Stimulated activated CD4-positive, alpha-beta T cell treated with anti-CD3 and anti-CD28 coated beads, Interleukin-2, amount 100 ng/mL, for 48 hours (primary cell): ENCODE data around the gene DPM1.
"Not testable (repeated sequence)": the region's sequence is repeated elsewhere in the genome, so short reads cannot be mapped to it uniquely, and the experiment has no call there.

Experiments
- DNase-seq, 2 donors: peaks; one replicate each; pipeline ENCODE4 v3.0.0-alpha.2; 2020

DPM1 gene

GRCh38 chr20:50978533-50978932 lies 20.2 kb upstream of the DPM1 start:
- not testable (repeated sequence) for DNase-seq

DNA sequence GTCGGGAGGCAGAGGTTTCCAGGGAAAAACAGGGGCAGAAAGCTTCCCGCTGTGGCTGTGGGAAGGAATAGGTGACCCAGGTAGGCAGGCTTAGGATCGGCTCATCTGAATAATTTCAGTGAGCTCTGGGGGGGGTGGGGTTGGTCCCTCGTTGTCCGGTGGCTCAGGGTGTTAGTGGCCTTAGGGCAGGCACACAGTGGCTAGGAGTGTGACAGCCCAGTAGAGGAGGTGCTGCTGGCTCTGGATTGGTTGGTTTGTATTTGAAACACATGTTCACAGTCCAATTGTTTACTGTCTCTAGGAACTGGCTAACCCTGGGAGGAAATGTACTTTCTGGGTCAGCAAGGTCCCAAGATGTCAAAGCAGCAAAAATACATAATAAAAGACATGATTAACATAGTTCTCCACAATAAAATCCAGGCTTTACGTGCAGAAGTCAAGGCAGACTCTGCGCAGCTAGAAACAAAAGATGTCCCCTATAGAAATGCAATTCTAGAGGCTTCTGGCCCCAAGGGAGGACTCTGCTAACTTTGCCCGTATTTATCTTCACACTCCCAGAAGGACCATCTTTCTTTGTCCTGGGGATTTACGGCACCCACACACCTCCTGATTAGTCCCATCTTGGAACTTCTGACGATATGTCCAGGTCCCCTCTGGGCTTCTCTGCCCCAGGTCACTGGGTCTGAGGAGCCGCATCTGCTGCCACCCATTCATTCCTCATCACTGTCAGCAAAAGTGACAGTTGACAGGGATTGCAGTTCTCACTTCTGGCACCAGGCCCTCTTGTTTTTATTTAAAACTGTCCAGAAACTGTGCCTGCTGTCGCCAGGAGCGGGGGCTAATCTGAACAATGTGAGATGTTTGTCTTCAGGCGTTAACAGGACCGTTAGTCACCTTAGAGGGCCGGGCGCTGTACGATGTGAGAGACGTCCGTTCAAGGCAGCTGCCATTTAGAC lies 19.0 kb upstream of the DPM1 start:
- DNase-seq: no peak

GRCh38 chr20:50975701-50976330 lies 17.5 kb upstream of the DPM1 start:
- no peak for DNase-seq

DNA sequence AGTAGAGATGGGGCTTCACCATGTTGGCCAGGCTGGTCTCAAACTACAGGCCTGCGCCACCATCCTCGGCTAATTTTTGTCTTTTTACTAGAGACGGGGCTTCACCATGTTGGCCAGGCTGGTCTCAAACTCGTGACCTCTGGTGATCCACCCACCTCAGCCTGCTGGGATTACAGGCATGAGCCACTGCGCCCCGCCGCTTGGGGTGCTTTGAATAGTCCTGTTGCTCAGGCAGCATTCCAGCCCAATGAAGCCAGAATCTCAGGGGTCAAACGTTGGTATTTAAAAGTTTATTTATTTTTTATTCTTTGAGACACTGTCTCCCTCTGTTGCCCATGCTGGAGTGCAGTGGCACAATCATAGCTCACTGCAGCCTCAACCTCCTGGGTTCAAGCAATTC lies 11.6 kb upstream of the DPM1 start:
- DNase-seq: no peak

GRCh38 chr20:50969435-50969834 lies 11.1 kb upstream of the DPM1 start:
- no peak for DNase-seq

GRCh38 chr20:50968289-50968688 lies 10.0 kb upstream of the DPM1 start:
- no peak for DNase-seq

- DNase-seq: no peak
These were observed 9.3 kb upstream of the DPM1 start for GRCh38 chr20:50967586-50967985.

GRCh38 chr20:50959543-50960126 lies 1.3 kb upstream of the DPM1 start:
- DNase-seq: no peak

DNA sequence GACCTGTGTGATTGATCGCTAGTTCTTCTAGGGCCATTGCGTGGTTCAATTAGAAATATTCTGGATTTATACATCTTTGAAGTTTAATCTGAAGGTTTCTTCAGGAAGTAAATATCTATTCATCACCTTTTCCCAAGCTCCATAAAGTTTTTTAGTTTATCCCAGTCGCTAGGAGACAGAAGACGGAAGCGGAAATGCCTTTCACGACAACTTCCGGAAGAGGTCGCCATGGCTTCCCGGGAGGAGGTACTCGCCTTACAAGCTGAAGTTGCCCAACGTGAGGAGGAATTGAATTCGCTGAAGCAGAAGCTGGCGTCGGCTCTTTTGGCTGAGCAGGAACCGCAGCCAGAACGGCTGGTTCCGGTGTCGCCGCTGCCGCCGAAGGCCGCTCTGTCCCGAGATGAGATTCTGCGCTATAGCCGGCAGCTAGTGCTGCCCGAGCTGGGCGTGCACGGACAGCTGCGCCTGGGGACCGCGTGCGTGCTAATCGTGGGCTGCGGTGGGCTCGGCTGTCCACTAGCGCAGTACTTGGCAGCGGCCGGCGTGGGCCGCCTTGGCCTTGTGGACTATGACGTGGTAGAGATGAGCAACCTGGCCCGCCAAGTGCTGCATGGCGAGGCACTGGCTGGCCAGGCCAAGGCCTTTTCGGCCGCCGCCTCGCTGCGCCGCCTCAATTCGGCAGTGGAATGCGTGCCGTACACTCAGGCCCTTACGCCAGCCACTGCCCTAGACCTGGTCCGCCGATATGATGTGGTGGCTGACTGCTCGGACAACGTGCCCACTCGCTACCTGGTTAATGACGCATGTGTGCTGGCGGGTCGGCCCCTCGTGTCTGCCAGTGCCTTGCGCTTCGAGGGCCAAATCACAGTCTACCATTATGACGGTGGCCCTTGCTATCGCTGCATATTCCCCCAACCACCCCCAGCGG lies 547 bp upstream of the DPM1 start, which contains the start of gene MOCS3:
MOCS3 (plus strand) TSS at position 204 of the 928 bp plus-strand sequence; CDS start at position 229, 25 bp downstream.
- peak; percentile 71 to 76 for DNase-seq

DNA sequence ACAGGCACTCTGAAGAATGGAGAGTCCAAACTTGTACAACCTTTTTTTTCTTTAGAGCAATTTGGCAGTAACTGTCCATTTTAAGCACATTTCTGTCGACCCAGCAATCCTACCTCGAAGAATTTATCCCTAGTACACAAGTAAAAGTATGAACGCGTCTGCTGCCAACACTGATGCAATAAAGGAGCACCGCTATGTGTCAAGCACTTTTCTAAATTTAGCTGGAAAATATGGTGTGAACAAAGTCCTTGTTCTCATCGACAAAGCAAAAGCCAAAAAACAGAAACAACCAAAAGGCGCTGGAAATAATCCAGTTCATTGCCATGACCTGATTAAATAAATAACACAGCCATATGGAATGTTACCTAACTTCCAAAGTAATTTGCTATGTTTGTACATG lies 1.1 kb downstream of the DPM1 start:
- no peak for DNase-seq

- DNase-seq: no peak
These were observed 4.5 kb downstream of the DPM1 start for GRCh38 chr20:50953821-50954220.

DNA sequence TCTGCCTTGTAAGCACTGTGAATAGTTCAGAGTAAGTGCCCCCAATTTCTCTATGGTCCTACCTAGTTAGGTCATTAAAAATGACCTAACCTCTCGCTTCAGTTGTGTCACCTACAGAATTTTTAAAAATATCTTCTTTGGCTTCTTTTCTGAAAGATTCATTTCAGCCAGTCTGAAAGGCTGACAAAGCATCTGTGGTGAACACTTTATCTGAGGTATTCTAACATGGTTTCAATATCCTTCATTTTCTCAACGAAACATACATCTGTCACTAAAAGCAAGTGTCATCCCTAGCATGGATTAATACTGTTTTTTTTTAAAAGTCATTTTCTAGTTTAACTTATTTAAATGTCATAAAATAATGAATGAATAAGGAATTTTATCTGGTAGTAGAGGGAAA lies 5.1 kb downstream of the DPM1 start:
- no peak for DNase-seq

DNA sequence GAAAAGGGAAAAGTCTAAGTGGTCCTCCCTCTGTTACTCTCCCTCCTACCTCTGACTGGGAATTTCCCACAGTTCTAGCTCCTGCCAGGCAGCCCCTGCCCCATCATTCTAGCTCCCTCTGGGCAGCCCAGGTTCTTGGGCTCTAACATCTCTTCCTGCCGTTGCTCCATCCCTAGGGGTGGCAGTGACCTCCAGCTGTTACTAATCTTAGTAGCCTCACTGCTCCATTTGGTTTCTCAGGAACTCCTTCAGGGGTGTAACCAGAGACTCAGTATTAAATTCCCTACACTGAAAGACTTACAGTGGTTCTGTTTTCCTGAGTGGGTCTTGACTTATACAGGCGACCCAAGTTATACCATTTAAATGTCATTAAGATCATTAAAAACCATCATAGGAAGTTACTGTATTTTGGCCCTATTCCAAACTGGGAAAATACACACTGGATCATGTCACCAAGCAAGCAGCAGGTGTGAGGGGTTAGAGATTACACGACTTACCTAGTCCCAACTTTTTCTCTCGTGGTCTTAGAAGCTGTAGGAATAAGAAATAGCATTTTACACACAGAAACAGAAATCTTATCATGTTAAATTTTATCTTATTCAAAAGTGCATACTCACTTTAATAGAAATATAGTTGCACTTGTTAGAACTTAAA lies 10.1 kb downstream of the DPM1 start:
- DNase-seq: no peak

GRCh38 chr20:50943069-50943468 lies 15.3 kb downstream of the DPM1 start:
- no peak for DNase-seq

- DNase-seq: no peak
These were observed 24.7 kb downstream of the DPM1 start for GRCh38 chr20:50933589-50933988.

DNA sequence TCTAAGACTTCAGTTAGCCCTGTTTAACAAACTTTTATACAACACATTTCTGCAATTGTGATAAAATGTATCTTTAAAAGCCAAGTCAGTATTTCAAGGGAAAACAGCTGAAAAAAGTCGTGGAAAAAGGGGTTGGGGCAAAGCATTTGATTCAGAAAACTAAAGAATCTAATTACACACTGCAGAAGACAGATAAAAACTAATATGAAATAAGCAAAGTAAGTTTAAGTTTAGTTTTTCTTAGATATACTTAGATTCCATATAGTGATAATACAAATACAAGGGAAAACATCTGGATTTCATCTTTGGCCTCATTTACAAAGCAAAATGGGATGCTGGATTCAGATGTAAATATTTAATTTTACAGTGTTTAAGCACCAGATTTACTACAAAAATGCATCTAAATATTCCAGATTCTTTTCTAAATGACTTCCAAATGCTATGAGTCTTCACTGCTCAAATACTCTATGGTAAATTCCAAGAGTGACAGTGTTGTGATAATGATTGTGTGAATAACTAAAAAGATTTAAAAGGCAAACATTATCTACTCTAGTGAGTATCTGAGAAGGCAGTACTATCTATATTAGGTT lies 25.5 kb downstream of the DPM1 start:
- DNase-seq: no peak

DNA sequence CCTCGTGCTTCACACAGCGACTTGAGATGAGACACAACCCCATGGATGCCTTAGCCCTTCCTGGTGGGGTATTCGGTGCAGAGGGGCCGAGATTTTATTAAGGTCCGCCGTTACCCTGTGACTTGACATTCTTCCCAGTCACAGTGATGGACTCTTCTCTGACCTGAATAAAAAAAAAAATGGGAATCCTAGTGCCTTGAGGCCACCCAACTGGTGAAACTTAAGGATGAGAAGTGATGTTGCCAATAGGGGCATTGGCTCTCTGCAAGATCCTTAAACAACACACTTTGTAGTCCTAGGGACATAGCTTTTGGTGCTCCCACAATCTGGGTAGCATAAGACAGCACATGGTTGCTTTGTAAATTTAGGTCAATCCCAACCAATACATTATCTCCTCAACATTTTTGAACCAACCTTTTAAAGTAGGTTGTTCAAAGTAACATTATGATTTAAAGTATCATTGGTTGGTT lies 26.3 kb downstream of the DPM1 start:
- no peak for DNase-seq

DNA sequence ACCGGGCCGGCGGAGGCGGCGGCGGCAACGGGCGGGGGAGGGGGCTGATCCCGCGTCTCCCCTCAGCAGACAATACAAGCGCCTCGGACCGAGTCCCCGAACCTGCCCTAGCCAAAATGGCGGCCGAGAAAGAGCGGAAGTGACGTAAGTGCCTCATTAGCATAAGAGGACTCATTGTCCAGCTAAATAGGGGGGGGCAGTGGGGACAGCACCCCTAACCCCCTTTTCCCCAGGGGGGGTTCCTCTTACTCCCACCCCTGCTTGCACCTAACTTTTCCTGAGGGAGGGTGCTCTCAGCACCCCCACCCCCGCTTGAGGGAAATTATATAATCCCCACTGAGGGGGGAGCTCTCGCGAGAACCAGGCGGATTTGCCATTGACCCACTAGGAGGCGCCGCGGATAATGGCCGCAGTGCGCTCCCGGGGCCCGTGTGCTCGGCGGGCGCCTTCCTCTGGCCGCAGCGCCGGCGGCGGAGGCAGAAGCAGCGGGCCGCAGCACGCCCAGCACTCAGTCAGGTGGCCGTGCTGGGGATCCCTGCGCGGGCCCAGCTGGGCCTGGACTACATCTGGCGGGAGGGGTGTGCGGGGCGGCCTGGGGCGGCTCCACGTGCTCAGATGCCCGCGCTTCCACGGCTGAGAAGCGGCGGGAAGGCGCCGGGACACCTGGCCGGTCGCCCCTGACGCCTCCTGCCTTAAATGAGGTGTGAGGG lies 26.9 kb downstream of the DPM1 start, which contains the start of gene ADNP:
ADNP (minus strand) TSS at position 132 of the 710 bp plus-strand sequence. CDS start 27,441 bp downstream, outside the sequence.
- DNase-seq: peak; percentile 77 to 79

DNA sequence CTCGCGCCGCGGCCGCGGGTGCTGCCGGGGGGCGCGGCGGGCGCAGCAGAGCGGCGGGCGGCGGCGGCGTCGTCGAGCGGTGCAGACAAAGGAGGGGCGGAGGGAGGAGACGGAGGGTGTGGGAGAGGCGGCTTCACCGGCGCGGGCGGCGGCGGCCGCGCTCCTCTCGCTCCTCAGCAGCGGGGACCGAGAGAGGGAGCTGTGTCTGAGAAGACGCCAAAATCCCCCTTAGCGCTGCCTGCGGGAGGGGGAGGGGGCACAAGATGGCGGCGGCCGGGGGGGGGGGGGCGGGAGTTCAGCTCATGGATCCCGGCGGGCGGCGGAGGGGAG lies 27.4 kb downstream of the DPM1 start:
- no peak for DNase-seq

DNA sequence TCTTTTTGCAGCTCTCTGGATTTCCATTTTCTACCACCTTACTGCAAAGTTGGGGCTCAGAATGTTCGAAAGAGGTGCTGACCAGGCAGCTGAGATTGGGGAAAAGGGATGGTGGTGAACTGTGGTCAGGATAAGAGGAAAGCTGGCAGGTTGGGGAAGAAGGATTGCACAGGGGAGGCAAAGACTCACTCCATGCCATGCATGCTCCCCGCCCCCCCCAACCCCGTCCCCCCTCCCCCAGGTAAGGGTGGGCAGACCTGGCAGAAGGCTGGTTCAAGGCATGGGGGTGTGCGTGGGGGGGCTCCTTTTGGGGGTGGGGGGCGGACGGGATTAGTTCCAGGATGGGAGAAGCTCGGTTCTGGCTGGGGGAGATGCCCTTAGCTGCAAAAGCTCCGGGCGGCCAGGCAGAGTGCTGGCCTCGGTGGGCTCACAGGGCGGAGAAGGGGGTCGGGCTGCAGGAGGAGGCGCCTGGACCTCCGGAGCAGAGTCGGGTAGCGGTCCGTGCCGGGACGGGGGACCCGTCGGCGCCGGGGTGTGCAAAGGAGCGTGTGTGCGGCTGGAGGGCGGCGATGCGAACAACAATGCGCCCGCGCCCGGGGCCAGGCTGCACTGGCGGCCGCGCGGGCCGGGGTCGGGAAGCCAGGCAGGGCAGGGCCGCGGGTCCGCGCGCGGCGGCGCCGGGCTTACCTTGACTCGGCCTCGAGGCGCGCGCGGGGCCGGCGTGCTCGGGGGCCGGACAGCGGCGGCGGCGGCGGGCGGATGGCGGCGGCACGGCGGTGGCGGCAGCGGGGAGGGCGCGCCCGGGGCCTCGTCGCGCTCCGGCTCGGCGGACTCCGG lies 28.0 kb downstream of the DPM1 start:
- peak in 1 of 2 donors; percentile 11 for DNase-seq
